Heart right ventricle (tissue), 16 donors: Measurements from ENCODE around the gene SHCBP1. TPM values are rescaled to one million over a fixed set of nuclear protein-coding genes. Genes with fewer than 3 reads are reported as not detected.
A peak's percentile ranks its signal among the peaks of the same experiment; 100 is the strongest.
"Not testable (repeated sequence)": the region's sequence is repeated elsewhere in the genome, so short reads cannot be mapped to it uniquely, and the experiment has no call there.

Source experiments
- ATAC-seq, 8 donors: fragments of 200-7000 bp; cut with Tn5 transposase; one replicate each; pipeline ENCODE4 v1.9.1; 2020; ENCODE audit warnings: mild to moderate bottlenecking in 8 of 8, moderate library complexity in 8 of 8, moderate number of reproducible peaks in 1 of 8
- DNase-seq, 2 donors: peaks; one replicate each; pipeline ENCODE4 v3.0.0-alpha.2; 2020
- H3K27ac ChIP-seq, 10 donors: fragments of 200-600 bp; sonication (generic) in 2 of 10; one replicate each; pipeline versions ENCODE4 v1.5.0 to v1.8.0; 2020 to 2022; ENCODE audit warnings: mild to moderate bottlenecking in 3 of 10
- H3K27me3 ChIP-seq, 7 donors: fragments of 200-600 bp; one replicate each; pipeline ENCODE4 v1.8.0; 2021 to 2022; ENCODE audit warnings: mild to moderate bottlenecking in 2 of 7
- H3K36me3 ChIP-seq, 9 donors: fragments of 200-600 bp; sonication (generic) in 1 of 9; one replicate each; pipeline versions ENCODE4 v1.5.0 to v1.8.0; 2020 to 2022; ENCODE audit warnings: mild to moderate bottlenecking in 2 of 9
- H3K4me1 ChIP-seq, 9 donors: fragments of 200-600 bp; sonication (generic) in 1 of 9; one replicate each; pipeline versions ENCODE4 v1.5.0 to v1.8.0; 2020 to 2022; ENCODE audit warnings: mild to moderate bottlenecking in 4 of 9
- H3K4me3 ChIP-seq, 10 donors: fragments of 200-600 bp; sonication (generic) in 2 of 10; one replicate each; pipeline versions ENCODE4 v1.5.0 to v1.8.0; 2020 to 2022; ENCODE audit warnings: mild to moderate bottlenecking in 7 of 10, moderate library complexity in 2 of 10
- H3K9me3 ChIP-seq, 11 donors: fragments of 200-600 bp in 10 of 11; sonication (generic) in 2 of 11; one replicate each; pipeline versions ENCODE4 v1.5.0 to v1.8.0; 2013 to 2022; ENCODE audit warnings: mild to moderate bottlenecking in 2 of 11, control low read depth in 1 of 11, moderate library complexity in 1 of 11
- WGBS, 2 donors: extraction: QIAGEN DNeasy Blood & Tissue Kit; methylation state at CpG; one replicate each; pipeline ENCODE4 v1.1.7; 2013; ENCODE audit warnings: inconsistent platforms in 1 of 2; 5-methylcytosine and 5-hydroxymethylcytosine counted together
- intact Hi-C, 10 donors: fragments of 100-400 bp; cut with DNase I; formaldehyde crosslinking; loops; one replicate each; pipeline versions ENCODE4 v1.11.1 to v1.14.2; 2022
- polyA plus RNA-seq, 2 donors: library from polyadenylated mRNA; stranded (reverse); fragments of 200-250 nt; gene quantifications; one replicate each; pipeline ENCODE4 v1.2.3, GENCODE V29; 2013
- total RNA-seq, 10 donors: library from RNA; stranded (reverse); fragmentation: NEBNext Ultra II Directional in 3 of 10; extraction: Animal tissue kit (Norgen Biotek cat#: 25700) in 3 of 10; gene quantifications; one replicate each; pipeline versions ENCODE4 v1.2.1 to v1.2.4, GENCODE V29; 2021 to 2023
- TF ChIP-seq, protein P1 (sequence below), 9 donors: fragments of 200-600 bp; sonication (generic) in 2 of 9; IDR thresholded peaks; one replicate each; pipeline versions ENCODE4 v1.5.0 to v1.8.0; 2021 to 2022; ENCODE audit warnings: antibody characterized with exemption in 9 of 9, mild to moderate bottlenecking in 5 of 9, moderate library complexity in 1 of 9
- donor health status: Arrhythmogenic right ventricular cardiomyopathy.
- donor health status: ischemic (EF 13 %, LVEDD 7.1; RV severe dilation, severe dysfunction).
- donor health status: healthy with polysubstance abuse.
- donor health status: DM: no; HTN: yes; CAD: no.
- donor health status: DM: no; HTN: no; CAD: no.
- donor health status: ischemic (EF 25% LVEDD 6.9; RV normal size, moderate dysfunction).
- donor health status: ischemic (EF 25% LVEDD 5.7; RV mildly dilated, moderate dysfunction).
- donor health status: healthy.
- donor health status: DM: yes; HTN: yes; CAD: no.
- donor health status: Ischemic cardiomyopathy.
- donor health status: ischemic (EF 35%, LVEDD 5.7; RV mildly dilated, moderate dysfunction).
- donor health status: nonischemic (EF 11% LVEDD 7.7; RV severe dilation, severe dysfunction).
- donor health status: DM: yes; HTN: yes; CAD: no.
- donor health status: PGD.
- donor health status: ischemic (EF 29% LVEDD 5.4; RV normal size, mild dysfunction).
- donor health status: nonischemic (EF 23%, LVEDD 6.1; RV moderate dilation, normal function).

SHCBP1 gene
- total and polyA plus RNA-seq, 12 donors = 0.26 to 4.1 (median 0.84) TPM

- WGBS, 2 donors = 55% methylated on average over 3 of the region's 3 CpGs
- TF ChIP-seq, protein P1, sequence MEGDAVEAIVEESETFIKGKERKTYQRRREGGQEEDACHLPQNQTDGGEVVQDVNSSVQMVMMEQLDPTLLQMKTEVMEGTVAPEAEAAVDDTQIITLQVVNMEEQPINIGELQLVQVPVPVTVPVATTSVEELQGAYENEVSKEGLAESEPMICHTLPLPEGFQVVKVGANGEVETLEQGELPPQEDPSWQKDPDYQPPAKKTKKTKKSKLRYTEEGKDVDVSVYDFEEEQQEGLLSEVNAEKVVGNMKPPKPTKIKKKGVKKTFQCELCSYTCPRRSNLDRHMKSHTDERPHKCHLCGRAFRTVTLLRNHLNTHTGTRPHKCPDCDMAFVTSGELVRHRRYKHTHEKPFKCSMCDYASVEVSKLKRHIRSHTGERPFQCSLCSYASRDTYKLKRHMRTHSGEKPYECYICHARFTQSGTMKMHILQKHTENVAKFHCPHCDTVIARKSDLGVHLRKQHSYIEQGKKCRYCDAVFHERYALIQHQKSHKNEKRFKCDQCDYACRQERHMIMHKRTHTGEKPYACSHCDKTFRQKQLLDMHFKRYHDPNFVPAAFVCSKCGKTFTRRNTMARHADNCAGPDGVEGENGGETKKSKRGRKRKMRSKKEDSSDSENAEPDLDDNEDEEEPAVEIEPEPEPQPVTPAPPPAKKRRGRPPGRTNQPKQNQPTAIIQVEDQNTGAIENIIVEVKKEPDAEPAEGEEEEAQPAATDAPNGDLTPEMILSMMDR (IDR thresholded peaks at IDR 0.05) = no peak
- Histone ChIP-seq H3K4me3 (no peak overlapping the region), H3K9me3 (no peaks in the 10 kb centered on the region), H3K27ac (no peak overlapping the region), H3K27me3 (peaks cover 0 to 26% (median 0%) of the 10 kb centered on the region in 7 donors), H3K4me1 (no peaks in the 10 kb centered on the region), H3K36me3 (no peaks in the 10 kb centered on the region)
- intact Hi-C loops = loop anchor here in 1 of 10 donors (5.0 kb wide), 1 partner anchor 44 kb away; no protein-coding TSS in a partner anchor
- DNase-seq (no peak), ATAC-seq (no peak)
Measured at GRCh38 chr16:46562979-46563378, 58.2 kb downstream of the SHCBP1 start.

GRCh38 chr16:46558018-46558417 is 63.2 kb downstream of the SHCBP1 start:
- TF ChIP-seq, protein P1 (IDR thresholded peaks at IDR 0.05) = no peak
- intact Hi-C loops = loop anchor here in 2 of 10 donors (5.0 to 10.0 kb wide), 3 partner anchors 49 to 347 kb away; no protein-coding TSS in a partner anchor
- Histone ChIP-seq H3K27me3 (peaks cover 0 to 54% (median 14%) of the 10 kb centered on the region in 7 donors), H3K4me1 (no peaks in the 10 kb centered on the region), H3K36me3 (no peaks in the 10 kb centered on the region), H3K9me3 (no peaks in the 10 kb centered on the region), H3K27ac (no peak overlapping the region), H3K4me3 (no peak overlapping the region)
- DNase-seq = no peak
- no peak for ATAC-seq
- 18 to 25% methylated on average over 1 of the region's 1 CpG for WGBS, 2 donors

DNA sequence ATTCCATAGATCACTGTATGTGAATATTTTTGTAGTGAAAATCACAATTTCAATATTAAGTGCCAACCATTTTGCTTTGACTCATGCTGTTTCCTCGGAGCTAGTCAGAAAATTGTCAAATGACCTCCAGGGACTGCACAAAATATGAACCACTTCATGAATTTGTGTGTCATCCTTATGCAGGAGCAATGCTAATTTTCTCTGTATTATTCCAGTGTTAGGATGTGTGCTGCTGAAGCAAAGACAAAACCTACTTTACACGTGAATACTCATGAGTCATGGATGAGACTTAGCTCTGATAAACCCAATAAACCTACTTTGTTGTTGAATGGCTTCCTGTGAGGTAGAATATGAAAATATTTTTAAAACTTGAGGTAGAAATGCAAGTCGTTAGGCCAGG is 65.2 kb downstream of the SHCBP1 start:
- DNase-seq (no peak), ATAC-seq (no peak)
- Histone ChIP-seq H3K36me3 (no peaks in the 10 kb centered on the region), H3K27ac (no peak overlapping the region), H3K9me3 (no peaks in the 10 kb centered on the region), H3K27me3 (peaks cover 0 to 50% (median 20%) of the 10 kb centered on the region in 7 donors), H3K4me1 (no peaks in the 10 kb centered on the region), H3K4me3 (no peak overlapping the region)
- intact Hi-C loops = loop anchor here in 6 of 10 donors (2.0 to 10.0 kb wide), 5 partner anchors 49 to 349 kb away; no protein-coding TSS in a partner anchor
- WGBS, 2 donors = 74% methylated on average over 3 of the region's 3 CpGs
- TF ChIP-seq, protein P1 (IDR thresholded peaks at IDR 0.05) = no peak

- not testable (repeated sequence) for H3K9me3 ChIP-seq, H3K27ac ChIP-seq, H3K36me3 ChIP-seq, H3K4me1 ChIP-seq, ATAC-seq
- 10 to 12% methylated on average over 14 of the region's 14 CpGs for WGBS, 2 donors
- DNase-seq = peak; percentile 59 to 61
- intact Hi-C loops = loop anchor here in 7 of 10 donors (2.0 to 10.0 kb wide), 5 partner anchors 48 to 350 kb away; no protein-coding TSS in a partner anchor
- Histone ChIP-seq H3K27me3 (peaks cover 0 to 49% (median 21%) of the 10 kb centered on the region in 7 donors), H3K4me3 (peak overlapping the region in 2 of 10 donors; percentile 10 to 15)
- TF ChIP-seq, protein P1 (IDR thresholded peaks at IDR 0.05) = peak; percentile 54 to 89 (median 82)
Measured at GRCh38 chr16:46554435-46554834, 66.7 kb downstream of the SHCBP1 start.
